Esophagus squamous epithelium (tissue), 5 donors: Measurements from ENCODE around the gene ZMIZ1. TPM values are rescaled to one million over a fixed set of nuclear protein-coding genes. Genes with fewer than 3 reads are reported as not detected.

ENCODE experiments used
- DNase-seq: peaks from one replicate; lab custom pipeline; 2025; lab: John Stamatoyannopoulos, UW
- H3K27ac ChIP-seq, 4 donors: fragments of 200-600 bp; sonication (generic); one replicate each; pipeline ENCODE4 v1.5.1; 2016 to 2019; ENCODE audit warnings: mild to moderate bottlenecking in 1 of 4
- H3K27me3 ChIP-seq, 4 donors: fragments of 200-600 bp; sonication (generic); 1 replicate in 3 of 4; 2 replicates in 1 of 4; pipeline versions ENCODE4 v1.5.1 to v1.6.0; 2017 to 2021; ENCODE audit warnings: antibody characterized with exemption in 1 of 4
- H3K36me3 ChIP-seq, 3 donors: fragments of 200-600 bp; sonication (generic); one replicate each; pipeline ENCODE4 v1.5.1; 2016 to 2019
- H3K4me1 ChIP-seq, 3 donors: fragments of 200-600 bp; sonication (generic); one replicate each; pipeline ENCODE4 v1.5.1; 2017 to 2019
- H3K4me3 ChIP-seq, 4 donors: fragments of 200-600 bp; sonication (generic); 1 replicate in 3 of 4; 2 replicates in 1 of 4; pipeline ENCODE4 v1.5.1; 2016 to 2019; ENCODE audit warnings: mild to moderate bottlenecking in 2 of 4, moderate library complexity in 1 of 4
- H3K9me3 ChIP-seq, 3 donors: fragments of 200-600 bp; sonication (generic); one replicate each; pipeline ENCODE4 v1.5.1; 2016 to 2019
- CTCF ChIP-seq, 6 experiments: fragments of 450-650 bp in 4 of 6; fragments of 200-600 bp in 2 of 6; sonication (generic) in 2 of 6; IDR thresholded peaks; one replicate each; pipeline ENCODE4 v1.5.1; 2016 to 2019; ENCODE audit warnings: antibody characterized with exemption in 6 of 6, mild to moderate bottlenecking in 4 of 6, moderate library complexity in 4 of 6
- POLR2A ChIP-seq, 4 donors: fragments of 450-650 bp; IDR thresholded peaks; one replicate each; pipeline ENCODE4 v1.6.1; 2017; ENCODE audit warnings: antibody characterized with exemption in 4 of 4, mild to moderate bottlenecking in 4 of 4, moderate library complexity in 3 of 4
- WGBS, 2 donors: methylation state at CpG; one replicate each; pipeline ENCODE4 v1.1.5; 2018; 5-methylcytosine and 5-hydroxymethylcytosine counted together
- intact Hi-C: fragments of 100-400 bp; cut with DNase I; formaldehyde crosslinking; loops from one replicate; pipeline ENCODE4 v1.15.0; 2022
- total RNA-seq, 4 donors: library from RNA; depleted of rRNA; stranded (reverse); fragments of >200 nt; gene quantifications; one replicate each; pipeline ENCODE4 v1.1.0, GENCODE V29; 2016
- donor health status: DM: yes; HTN: yes; CAD: no.

Gene ZMIZ1
- total RNA-seq, 4 donors from 2014 or later, result 28.2 to 79.5 (median 40.4) TPM

GRCh38 chr10:79342295-79342761 is 273.6 kb downstream of the ZMIZ1 start:
- TF ChIP-seq POLR2A (IDR thresholded peaks at IDR 0.05), result no peak
- TF ChIP-seq CTCF (IDR thresholded peaks at IDR 0.05), result no peak
- no peaks in the 10 kb centered on the region for H3K36me3 ChIP-seq
- 84 to 85% methylated on average over 3 to 4 of the region's 5 CpGs for WGBS, 2 donors
- H3K27ac ChIP-seq, result peak overlapping the region in 3 of 4 donors; percentile 53 to 69 (median 69)
- intact Hi-C loops, result no loop called here
- no peaks in the 10 kb centered on the region for H3K9me3 ChIP-seq
- peaks cover 5 to 66% (median 13%) of the 10 kb centered on the region in 3 donors for H3K4me1 ChIP-seq
- no peak overlapping the region for H3K4me3 ChIP-seq
- DNase-seq, result no peak
- H3K27me3 ChIP-seq, result no peaks in the 10 kb centered on the region

GRCh38 chr10:79342811-79343561 is 274.2 kb downstream of the ZMIZ1 start:
- no peak for DNase-seq
- Histone ChIP-seq H3K4me1 (peaks cover 8 to 72% (median 13%) of the 10 kb centered on the region in 3 donors), H3K9me3 (no peaks in the 10 kb centered on the region), H3K36me3 (no peaks in the 10 kb centered on the region), H3K4me3 (no peak overlapping the region), H3K27me3 (no peaks in the 10 kb centered on the region), H3K27ac (peak overlapping the region in 3 of 4 donors; percentile 53 to 69 (median 69))
- 87% methylated on average over 5 of the region's 10 CpGs; no CpG with 5 or more reads in 1 of the 2 donors for WGBS, 2 donors
- intact Hi-C loops, result no loop called here
- TF ChIP-seq CTCF (IDR thresholded peaks at IDR 0.05) (no peak), POLR2A (IDR thresholded peaks at IDR 0.05) (no peak)

GRCh38 chr10:79344502-79345195 is 275.9 kb downstream of the ZMIZ1 start:
- 53 to 55% methylated on average over 3 of the region's 3 CpGs for WGBS, 2 donors
- H3K4me1 ChIP-seq, result peaks cover 22 to 83% (median 25%) of the 10 kb centered on the region in 3 donors
- H3K27ac ChIP-seq, result peak overlapping the region in 3 of 4 donors; percentile 28 to 69 (median 65)

GRCh38 chr10:79345241-79346011 is 276.7 kb downstream of the ZMIZ1 start:
- no peaks in the 10 kb centered on the region for H3K27me3 ChIP-seq
- DNase-seq, result no peak
- H3K36me3 ChIP-seq, result peaks cover 9 to 17% (median 16%) of the 10 kb centered on the region in 3 donors
- H3K4me3 ChIP-seq, result no peak overlapping the region
- no peaks in the 10 kb centered on the region for H3K9me3 ChIP-seq
- H3K27ac ChIP-seq, result peak overlapping the region in 2 of 4 donors; percentile 60 to 65
- intact Hi-C loops, result no loop called here
- H3K4me1 ChIP-seq, result peaks cover 22 to 89% (median 31%) of the 10 kb centered on the region in 3 donors
- WGBS, 2 donors, result 89 to 93% methylated on average over 2 to 3 of the region's 5 CpGs
- TF ChIP-seq POLR2A (IDR thresholded peaks at IDR 0.05), result no peak
- no peak for TF ChIP-seq CTCF (IDR thresholded peaks at IDR 0.05)

More at GRCh38 chr10:79344502-79345195, 275.9 kb downstream of the ZMIZ1 start:
- peaks cover 1 to 9% (median 8%) of the 10 kb centered on the region in 3 donors for H3K36me3 ChIP-seq
- intact Hi-C loops, result no loop called here
- no peak for DNase-seq
- no peaks in the 10 kb centered on the region for H3K27me3 ChIP-seq
- H3K4me3 ChIP-seq, result no peak overlapping the region
- TF ChIP-seq POLR2A (IDR thresholded peaks at IDR 0.05) (no peak), CTCF (IDR thresholded peaks at IDR 0.05) (no peak)
- no peaks in the 10 kb centered on the region for H3K9me3 ChIP-seq
